ENCODE data around the gene RXFP4. TPM values are rescaled to one million over a fixed set of nuclear protein-coding genes. Genes with fewer than 3 reads are reported as not detected.
A peak's percentile ranks its signal among the peaks of the same experiment; 100 is the strongest.
"Not testable (repeated sequence)": the region's sequence is repeated elsewhere in the genome, so short reads cannot be mapped to it uniquely, and the experiment has no call there.

The RXFP4 gene
- total RNA-seq, 1 experiment from 2014 or later, result not detected

GRCh38 chr1:155984341-155984740 is 42.9 kb downstream of the RXFP4 start (continued):
- no peak for TF ChIP-seq MXD4 (CRISPR knock-in tag; IDR thresholded peaks at IDR 0.05; ENCODE audit: borderline replicate concordance)
- peak; percentile 74 for TF ChIP-seq USF2 (CRISPR knock-in tag; IDR thresholded peaks at IDR 0.05)
- no peak for TF ChIP-seq ZNF121 (CRISPR knock-in tag; IDR thresholded peaks at IDR 0.05)
- no peak for TF ChIP-seq CREB1 (CRISPR knock-in tag; IDR thresholded peaks at IDR 0.05)
- peak; percentile 73 for TF ChIP-seq USF1 (CRISPR knock-in tag; IDR thresholded peaks at IDR 0.05)
- no peak for TF ChIP-seq AFF4 (CRISPR knock-in tag; IDR thresholded peaks at IDR 0.05; ENCODE audit: borderline replicate concordance)
- no peak for TF ChIP-seq TCF7 (CRISPR knock-in tag; IDR thresholded peaks at IDR 0.05; ENCODE audit: low read depth)

- ChIA-PET CTCF (interaction anchor here (0.7 to 3.4 kb wide), 24 partner anchors 10 to 812 kb away, joined by 3 to 40 read pairs (median 6); partner anchors contain the start of genes KHDC4, KRTCAP2, LAMTOR2 and RAB25), POLR2A (interaction anchor here (0.5 to 3.0 kb wide), 10 partner anchors 10 to 1765 kb away, joined by 3 to 31 read pairs (median 4); partner anchors contain the start of genes KHDC4, MEX3A and UBAP2L)
- ATAC-seq; H3K36me3 Mint-ChIP-seq; DNase-seq (ENCODE audit: low spot score); H3K27me3 Mint-ChIP-seq (ENCODE audit: low read depth): not testable (repeated sequence)
- H3K27ac Mint-ChIP-seq, result peak overlapping the region; percentile 97
- peak overlapping the region; percentile 55; the same call in 1 of the 2 replicates for H3K4me3 Mint-ChIP-seq
- peaks cover 15% of the 10 kb centered on the region for H3K9me3 Mint-ChIP-seq
- peaks cover 69% of the 10 kb centered on the region for H3K4me1 Mint-ChIP-seq
Observed at GRCh38 chr1:155984903-155985645, 43.6 kb downstream of the RXFP4 start.

- ATAC-seq (peak; percentile 84), DNase-seq (ENCODE audit: low spot score) (peak; percentile 82)
- H3K4me3 Mint-ChIP-seq, result no peak overlapping the region
- H3K27me3 Mint-ChIP-seq (ENCODE audit: low read depth), result no peaks in the 10 kb centered on the region; the same call in 1 of the 2 replicates
- peaks cover 6% of the 10 kb centered on the region for H3K36me3 Mint-ChIP-seq
- H3K27ac Mint-ChIP-seq, result no peak overlapping the region
- H3K4me1 Mint-ChIP-seq, result peaks cover 27% of the 10 kb centered on the region
- H3K9me3 Mint-ChIP-seq, result peaks cover 15% of the 10 kb centered on the region
- ChIA-PET POLR2A (interaction anchor here (1.0 kb wide), 3 partner anchors 11 to 22 kb away, joined by 3 to 9 read pairs (median 4); partner anchors contain the start of gene ARHGEF2), CTCF (interaction anchor here (0.5 to 4.8 kb wide), 50 partner anchors 10 to 1877 kb away, joined by 3 to 122 read pairs (median 5); partner anchors contain the start of genes ARHGEF2, GON4L, KHDC4 and MEX3A)
- TF ChIP-seq ZNF512 (CRISPR knock-in tag; IDR thresholded peaks at IDR 0.05; ENCODE audit: borderline replicate concordance), result no peak
- TF ChIP-seq ZNF232 (CRISPR knock-in tag; IDR thresholded peaks at IDR 0.05), result no peak
- peak; percentile 26; the same call in 1 of the 2 replicates for TF ChIP-seq MAX (CRISPR knock-in tag; IDR thresholded peaks at IDR 0.05)
- TF ChIP-seq CTCF (IDR thresholded peaks at IDR 0.05), result peak; percentile 99
- 0 out of 2 replicates have a peak, but pooled peaks have one; percentile 31 for TF ChIP-seq KAT7 (CRISPR knock-in tag; IDR thresholded peaks at IDR 0.05; ENCODE audit: borderline replicate concordance)
Observed at GRCh38 chr1:155989242-155990004, 48.0 kb downstream of the RXFP4 start.

Data from WTC11 (cell line).